HG03045 (cell line): Measurements from ENCODE around the gene HLCS.
A peak's percentile ranks its signal among the peaks of the same experiment; 100 is the strongest.
"Not testable (repeated sequence)": the region's sequence is repeated elsewhere in the genome, so short reads cannot be mapped to it uniquely, and the experiment has no call there.

Experiments used
- ATAC-seq: cut with Tn5 transposase; IDR thresholded peaks from one replicate; pipeline ENCODE4 v1.9.1; 2021; ENCODE audit warnings: mild to moderate bottlenecking, moderate library complexity; ENCODE audit not compliant: unreplicated experiment

The HLCS gene

DNA sequence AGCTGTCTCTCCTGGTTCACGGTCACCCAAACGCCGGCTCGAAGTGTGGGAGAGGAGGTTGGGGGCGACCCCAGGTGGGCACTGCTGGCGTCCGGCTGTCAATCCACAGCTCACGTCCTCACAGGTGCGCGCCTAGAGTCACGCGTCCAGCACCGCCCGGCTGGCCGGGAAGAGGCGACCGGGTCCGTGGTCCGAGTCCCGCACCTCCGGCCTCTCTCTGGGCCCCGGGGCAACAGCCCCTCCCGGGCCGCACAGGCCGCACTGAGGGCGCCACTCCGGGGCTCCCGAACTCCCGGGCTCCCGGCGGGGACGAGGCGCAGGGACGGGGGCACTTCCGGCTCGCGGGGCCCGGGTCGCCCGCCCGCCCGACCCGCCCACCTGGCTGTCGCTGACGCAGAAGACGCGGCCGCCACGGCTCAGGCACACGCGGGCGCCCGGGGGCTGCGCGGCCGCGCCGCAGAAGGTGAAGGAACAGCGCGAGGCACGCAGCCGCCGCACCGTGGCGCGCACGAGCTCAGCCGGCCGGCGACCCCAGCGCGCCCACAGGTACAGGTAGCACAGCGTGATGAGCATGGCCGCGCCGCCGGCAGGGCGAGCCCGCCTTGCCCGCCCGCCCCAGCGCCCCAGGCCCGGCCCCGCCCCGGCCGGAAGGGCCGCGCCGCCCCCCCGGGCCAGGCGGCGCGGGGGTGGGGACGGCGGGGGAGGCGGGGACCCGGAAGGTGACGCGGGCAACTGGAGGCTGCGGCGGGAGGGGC is at the start of gene HLCS:
Gene HLCS, minus strand, starts transcription at position 604 of the 755 bp plus-strand sequence. Its CDS starts 31 bp downstream, at position 573.
- peak; percentile 83 for ATAC-seq

DNA sequence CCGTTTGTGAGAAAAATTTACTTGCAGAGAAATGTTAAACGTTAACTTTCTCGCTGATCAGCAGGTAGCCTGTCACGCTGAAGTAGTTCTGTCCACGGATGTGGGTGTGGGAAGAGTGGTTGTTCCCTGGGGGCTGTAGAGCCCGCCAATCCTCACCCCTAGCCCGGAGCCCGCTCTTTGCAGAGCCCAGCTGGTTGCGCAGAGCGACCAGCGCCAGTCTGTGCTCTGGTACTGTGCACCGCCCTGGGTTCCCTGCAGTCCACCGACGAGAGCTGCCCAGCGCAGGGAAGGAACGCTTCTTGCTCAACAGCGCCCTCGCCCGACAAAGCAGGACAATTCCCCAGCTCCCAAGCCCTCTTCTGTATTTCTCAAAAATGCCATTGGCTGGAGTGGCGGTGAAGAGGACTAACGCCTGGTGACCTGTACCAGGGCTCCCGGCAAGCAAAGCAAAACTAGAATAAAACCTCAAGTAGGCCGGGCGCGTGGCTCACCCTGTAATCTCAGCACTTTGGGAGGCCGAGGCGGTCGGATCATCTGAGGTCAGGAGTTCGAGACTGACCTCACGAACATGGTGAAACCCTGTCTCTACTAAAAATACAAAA is 43.4 kb upstream of the HLCS start:
- peak; percentile 80 for ATAC-seq

- ATAC-seq = no peak
Observed at GRCh38 chr21:37008724-37009123, 42.3 kb upstream of the HLCS start.

GRCh38 chr21:37006486-37007291 is 40.2 kb upstream of the HLCS start, which contains the start of gene RIPPLY3:
TSS of gene RIPPLY3 (plus strand) at chr21:37006702. CDS start at chr21:37006773, 71 bp downstream.
- ATAC-seq = no peak

DNA sequence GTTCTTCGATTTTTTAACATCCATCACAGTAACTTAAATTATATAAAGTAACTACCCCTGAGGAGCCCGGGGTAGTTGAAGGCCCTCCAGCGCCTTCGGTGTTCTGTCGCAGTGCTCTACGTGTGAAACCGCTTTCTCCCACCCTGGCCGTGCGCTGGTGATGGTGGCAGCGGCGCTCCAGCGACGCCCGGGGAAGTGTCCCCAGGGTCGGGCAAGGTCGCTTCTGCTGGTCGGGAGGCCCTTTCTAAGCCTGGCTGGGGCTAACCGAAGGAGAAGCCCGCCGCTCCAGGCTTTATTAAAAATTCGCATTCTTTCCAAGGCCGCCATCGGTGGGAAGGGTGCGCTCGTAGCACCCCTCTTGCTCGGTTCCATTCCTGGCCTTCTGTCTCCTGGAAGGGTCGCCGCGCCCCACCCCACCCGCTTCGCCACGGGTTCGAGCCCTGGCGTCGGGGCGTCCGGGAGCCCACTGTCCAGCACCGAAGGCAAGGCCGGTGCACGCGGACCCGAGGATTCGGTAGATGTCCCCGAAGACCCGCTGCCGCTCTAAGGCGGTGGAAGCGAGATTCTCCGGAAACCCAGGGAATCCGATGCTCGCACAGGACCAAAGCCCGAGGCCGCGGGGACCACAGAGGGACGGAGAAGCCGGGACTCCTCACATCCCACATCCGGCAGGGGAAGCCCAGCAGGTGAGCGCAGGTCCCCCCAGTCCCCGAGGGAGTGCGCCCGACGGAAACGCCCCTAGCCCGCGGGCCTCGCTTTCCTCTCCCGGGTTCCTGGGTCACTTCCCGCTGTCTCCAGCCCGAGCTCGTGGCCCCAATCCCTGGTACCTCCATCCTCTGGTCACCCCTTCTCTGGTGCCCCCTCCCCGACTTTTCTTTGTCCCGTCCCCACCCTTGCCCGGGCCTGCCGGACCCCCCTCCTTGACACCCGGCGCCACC is 39.3 kb upstream of the HLCS start:
- ATAC-seq = no peak

GRCh38 chr21:37003917-37004316 is 37.4 kb upstream of the HLCS start:
- not testable (repeated sequence) for ATAC-seq

GRCh38 chr21:37002851-37003250 is 36.4 kb upstream of the HLCS start:
- not testable (repeated sequence) for ATAC-seq

GRCh38 chr21:37001441-37001840 is 35.0 kb upstream of the HLCS start:
- ATAC-seq = no peak

- no peak for ATAC-seq
Observed at GRCh38 chr21:37000381-37000780, 33.9 kb upstream of the HLCS start.

DNA sequence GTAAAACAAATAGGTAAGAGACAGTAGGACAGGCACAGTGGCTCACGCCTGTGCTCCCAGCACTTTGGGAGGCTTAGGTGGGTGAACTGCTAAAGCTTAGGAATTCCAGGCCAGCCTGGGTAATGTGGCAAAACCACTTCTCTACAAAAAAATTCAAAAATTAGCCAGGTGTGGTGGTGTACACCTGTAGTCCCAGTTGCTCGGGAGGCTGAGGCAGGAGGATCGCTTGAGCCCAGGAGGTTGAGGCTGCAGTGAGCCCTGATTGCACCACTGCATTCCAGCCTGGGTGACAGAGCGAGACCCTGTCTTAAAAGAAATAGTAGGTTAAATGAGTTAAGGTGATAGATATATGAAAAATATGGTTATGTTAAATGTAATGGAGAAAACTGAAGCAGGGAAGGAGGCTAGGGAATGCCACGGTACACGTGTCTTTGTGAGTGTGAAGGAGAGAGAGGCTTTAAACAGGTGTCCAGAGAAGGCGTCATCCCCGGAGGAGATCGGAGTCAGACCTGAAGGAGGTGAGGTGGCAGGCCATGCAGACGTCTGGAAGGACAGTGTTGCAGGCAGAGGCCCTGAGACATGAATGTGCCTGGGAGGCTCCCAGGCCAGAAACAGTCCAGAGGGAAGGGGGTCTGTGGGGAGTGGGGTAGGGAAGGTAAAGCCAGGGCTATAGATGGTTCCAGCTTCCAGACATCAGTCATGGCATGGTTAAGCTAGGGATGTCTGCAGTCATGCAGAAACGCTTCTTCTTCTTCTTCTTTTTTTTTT is 32.8 kb upstream of the HLCS start:
- ATAC-seq = no peak

DNA sequence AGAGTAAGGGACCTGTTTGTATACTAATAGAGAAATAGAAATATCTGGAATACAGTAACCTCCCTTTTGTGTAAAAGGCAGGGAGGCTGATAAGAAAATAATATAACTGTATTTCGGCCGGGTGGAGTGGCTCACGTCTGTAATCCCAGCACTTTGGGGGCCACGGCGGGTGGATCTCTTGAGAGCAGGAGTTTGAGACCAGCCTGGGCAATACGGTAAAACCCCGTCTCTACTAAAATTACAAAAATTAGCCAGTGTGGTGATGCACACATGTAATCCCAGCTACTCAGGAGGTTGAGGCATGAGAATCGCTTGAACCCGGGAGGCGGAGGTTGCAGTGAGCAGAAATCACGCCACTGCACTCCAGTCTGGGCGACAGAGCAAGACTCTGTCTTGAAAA is 28.8 kb upstream of the HLCS start:
- ATAC-seq = not testable (repeated sequence)

- ATAC-seq = no peak
Observed at GRCh38 chr21:36994501-36995158, 28.2 kb upstream of the HLCS start.

GRCh38 chr21:36992671-36993070 is 26.2 kb upstream of the HLCS start:
- ATAC-seq = no peak

DNA sequence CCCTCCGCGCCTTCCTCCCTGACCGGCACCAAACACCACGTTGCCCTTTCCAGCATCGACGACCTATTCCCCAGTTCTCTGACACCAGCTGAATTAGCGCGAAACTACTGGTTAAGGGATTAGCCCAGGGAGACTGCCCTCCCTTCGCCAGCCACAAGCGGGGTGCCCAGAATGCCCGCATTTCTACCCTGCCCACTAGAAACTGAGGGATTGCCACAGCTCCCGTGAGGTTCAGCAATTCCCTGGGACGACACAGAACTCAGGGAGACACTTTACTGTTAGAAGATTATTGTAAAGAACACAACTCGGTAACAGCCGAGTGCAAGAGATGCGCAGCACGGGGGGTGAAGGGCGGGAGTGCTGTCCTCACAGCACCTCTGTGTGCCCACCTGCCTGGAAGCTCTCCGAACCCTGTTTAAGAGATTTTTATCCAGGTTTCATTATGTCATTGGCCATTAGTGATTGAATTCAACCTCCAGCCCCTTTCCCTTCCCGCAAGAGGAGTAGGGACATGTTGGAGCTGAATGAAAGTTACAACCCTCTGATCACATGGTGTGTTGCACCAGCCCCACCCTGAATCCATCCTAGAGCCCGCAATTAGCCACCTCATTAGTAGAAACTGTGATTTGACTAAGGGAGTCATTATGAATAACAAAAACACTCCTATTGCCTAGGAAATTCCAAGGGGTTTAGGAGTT is 24.2 kb upstream of the HLCS start:
- no peak for ATAC-seq

DNA sequence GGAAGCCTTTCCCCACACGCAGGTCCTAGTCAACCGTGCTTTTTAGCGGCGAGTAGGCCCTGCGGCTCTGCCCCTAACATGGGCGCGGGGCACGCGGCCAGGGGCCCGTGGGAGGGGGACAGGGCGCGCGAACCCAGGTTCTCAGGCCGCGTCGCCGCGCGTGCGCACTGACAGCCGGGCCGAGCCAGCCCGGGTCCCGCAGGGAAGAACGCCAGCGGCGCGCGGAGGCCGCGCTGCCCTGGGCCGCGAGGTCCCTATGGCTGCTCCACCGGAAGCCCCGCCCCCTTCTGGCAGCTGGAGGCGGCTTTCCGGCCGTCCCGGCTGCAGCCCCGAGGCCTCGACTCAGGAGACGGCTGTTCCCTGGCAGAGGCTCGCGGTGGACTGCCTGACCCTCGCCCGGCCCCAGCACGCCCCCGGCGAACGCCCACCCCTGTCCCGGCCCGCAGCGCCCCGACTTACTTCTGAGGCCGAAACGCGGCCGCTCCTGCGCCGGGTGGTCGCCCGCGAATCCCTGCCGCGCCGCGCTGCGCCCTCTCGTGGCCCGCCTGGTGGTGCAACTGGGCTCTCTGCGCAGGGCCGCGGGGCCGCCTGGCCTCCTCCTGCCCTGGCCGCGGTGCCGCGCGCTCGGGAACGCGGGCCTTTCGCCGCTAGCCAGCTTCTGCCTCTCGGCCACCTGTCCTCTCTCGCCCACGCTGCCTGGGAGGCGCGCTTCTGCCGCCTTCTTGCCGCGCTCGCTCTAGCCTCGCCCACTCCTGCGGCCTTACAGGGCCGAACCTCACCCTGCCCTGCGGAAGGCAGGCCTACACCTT is 23.4 kb upstream of the HLCS start:
- ATAC-seq = peak; percentile 89

- not testable (repeated sequence) for ATAC-seq
Observed at GRCh38 chr21:36989199-36989698, 22.8 kb upstream of the HLCS start.

DNA sequence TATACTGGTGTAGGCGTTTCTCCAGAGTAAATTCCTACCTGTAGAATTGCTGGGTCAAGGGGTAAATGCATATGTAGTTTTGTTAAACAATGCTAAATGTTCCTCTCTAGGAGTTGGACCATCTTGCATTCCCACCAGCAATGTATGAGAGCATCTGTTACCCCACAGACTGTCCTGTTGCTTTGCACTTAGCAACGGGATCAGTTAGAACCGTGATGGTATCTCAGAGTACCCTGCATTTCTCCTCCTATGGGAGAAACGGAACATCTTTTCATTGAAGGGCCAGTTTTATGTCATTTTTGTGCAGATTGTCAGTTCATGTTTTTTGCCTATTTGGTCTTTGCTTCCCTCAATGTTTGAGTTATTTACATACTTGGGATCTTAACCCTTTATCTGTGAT is 22.1 kb upstream of the HLCS start:
- no peak for ATAC-seq

- ATAC-seq = no peak
Observed at GRCh38 chr21:36987845-36988244, 21.4 kb upstream of the HLCS start.
